Activated CD8-positive, alpha-beta memory T cell treated with anti-CD3 and anti-CD28 coated beads, Interleukin-2, amount 50 U/mL, for 1 hour (primary cell): Measurements from ENCODE around the gene DSN1.

Experiments used
- DNase-seq: peaks from one replicate; pipeline ENCODE4 v3.0.0-alpha.2; 2020; ENCODE audit errors: extremely low read depth

DSN1 gene

GRCh38 chr20:36754656-36755222, 18.8 kb downstream of the DSN1 start:
- DNase-seq: no peak

- no peak for DNase-seq
Observed at GRCh38 chr20:36752582-36752981, 21.0 kb downstream of the DSN1 start.

GRCh38 chr20:36745927-36746659, 27.5 kb downstream of the DSN1 start, which contains the start of gene NDRG3:
TSS of gene NDRG3 (minus strand) at chr20:36746090. CDS start at chr20:36721735, 24,355 bp downstream.
- DNase-seq: peak; percentile 79

- no peak for DNase-seq
Observed at GRCh38 chr20:36745234-36745926, 28.2 kb downstream of the DSN1 start.

GRCh38 chr20:36744764-36745191, 28.8 kb downstream of the DSN1 start:
- no peak for DNase-seq

GRCh38 chr20:36744243-36744642, 29.3 kb downstream of the DSN1 start:
- no peak for DNase-seq

- no peak for DNase-seq
Observed at GRCh38 chr20:36742558-36742957, 31.0 kb downstream of the DSN1 start.

GRCh38 chr20:36741072-36741471, 32.5 kb downstream of the DSN1 start:
- DNase-seq: no peak

- no peak for DNase-seq
Observed at GRCh38 chr20:36737183-36737499, 36.4 kb downstream of the DSN1 start.

GRCh38 chr20:36736451-36737182, 36.9 kb downstream of the DSN1 start:
- no peak for DNase-seq

GRCh38 chr20:36732456-36732855, 41.1 kb downstream of the DSN1 start:
- DNase-seq: no peak

GRCh38 chr20:36728986-36729385, 44.6 kb downstream of the DSN1 start:
- no peak for DNase-seq

GRCh38 chr20:36726168-36726567, 47.4 kb downstream of the DSN1 start:
- DNase-seq: no peak

- DNase-seq: no peak
Observed at GRCh38 chr20:36720510-36720909, 53.1 kb downstream of the DSN1 start.

- DNase-seq: no peak
Observed at GRCh38 chr20:36717657-36718056, 55.9 kb downstream of the DSN1 start.

- no peak for DNase-seq
Observed at GRCh38 chr20:36717021-36717420, 56.5 kb downstream of the DSN1 start.

- DNase-seq: no peak
Observed at GRCh38 chr20:36712775-36713174, 60.8 kb downstream of the DSN1 start.

- DNase-seq: no peak
Observed at GRCh38 chr20:36709126-36709525, 64.4 kb downstream of the DSN1 start.

GRCh38 chr20:36703530-36703929, 70.0 kb downstream of the DSN1 start:
- DNase-seq: no peak
